Activated CD8-positive, alpha-beta memory T cell treated with anti-CD3 and anti-CD28 coated beads for 48 hours (primary cell): ENCODE measurements around the gene MBD3L5.
"Not testable (repeated sequence)": the region's sequence is repeated elsewhere in the genome, so short reads cannot be mapped to it uniquely, and the experiment has no call there.

Experiments used
- DNase-seq, 3 experiments: peaks; one replicate each; pipeline ENCODE4 v3.0.0-alpha.2; 2020; ENCODE audit warnings: low read depth in 2 of 3, low spot score in 2 of 3

Gene MBD3L5

GRCh38 chr19:7030278-7030677, at the start of gene MBD3L5:
Gene MBD3L5 (plus strand): TSS chr19:7030578. CDS start chr19:7030612, 34 bp downstream.
- not testable (repeated sequence) for DNase-seq

- DNase-seq, result no peak
Observed at GRCh38 chr19:6983448-6983847, 46.9 kb upstream of the MBD3L5 start.

DNA sequence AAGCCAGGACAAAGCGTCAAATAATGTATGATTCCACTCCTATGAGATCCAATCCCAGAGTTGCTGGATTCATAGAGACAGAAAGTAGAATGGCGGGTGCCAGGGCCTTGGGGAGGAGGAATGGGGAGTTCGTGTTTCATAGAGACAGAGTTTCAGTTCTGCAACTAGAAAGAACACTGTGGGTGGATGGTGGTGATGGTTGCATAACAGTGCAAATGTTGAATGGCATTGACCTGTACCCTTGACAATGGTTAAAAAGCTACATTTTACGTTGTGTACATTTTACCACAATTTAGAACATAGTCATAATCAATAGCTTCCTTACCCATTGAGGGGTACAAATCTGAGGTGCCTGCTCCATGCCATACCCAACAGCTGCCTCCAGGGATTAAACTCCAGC, 42.5 kb upstream of the MBD3L5 start:
- DNase-seq, result no peak

DNA sequence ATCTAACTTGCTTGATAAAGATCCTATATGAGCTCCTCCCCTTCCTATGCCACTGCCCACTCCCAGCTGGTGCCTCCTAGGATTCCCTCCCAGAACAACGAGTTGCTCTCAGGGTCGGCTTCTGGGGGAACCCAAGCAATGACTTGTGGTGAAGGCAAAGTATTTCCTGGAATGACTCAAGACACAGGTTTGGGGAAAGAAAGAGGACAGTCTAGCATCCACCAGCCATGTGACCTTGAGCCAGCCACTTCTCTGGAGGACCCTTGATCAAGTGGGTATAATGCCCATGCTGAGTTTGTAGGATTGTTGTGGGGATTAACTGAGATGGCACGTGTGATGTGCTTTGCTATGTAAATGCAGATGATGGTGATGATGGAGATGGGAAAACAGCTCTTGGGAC, 42.1 kb upstream of the MBD3L5 start:
- DNase-seq, result no peak

- DNase-seq, result no peak
Observed at GRCh38 chr19:6995054-6995453, 35.3 kb upstream of the MBD3L5 start.

GRCh38 chr19:6996810-6997209, 33.6 kb upstream of the MBD3L5 start:
- DNase-seq, result no peak

DNA sequence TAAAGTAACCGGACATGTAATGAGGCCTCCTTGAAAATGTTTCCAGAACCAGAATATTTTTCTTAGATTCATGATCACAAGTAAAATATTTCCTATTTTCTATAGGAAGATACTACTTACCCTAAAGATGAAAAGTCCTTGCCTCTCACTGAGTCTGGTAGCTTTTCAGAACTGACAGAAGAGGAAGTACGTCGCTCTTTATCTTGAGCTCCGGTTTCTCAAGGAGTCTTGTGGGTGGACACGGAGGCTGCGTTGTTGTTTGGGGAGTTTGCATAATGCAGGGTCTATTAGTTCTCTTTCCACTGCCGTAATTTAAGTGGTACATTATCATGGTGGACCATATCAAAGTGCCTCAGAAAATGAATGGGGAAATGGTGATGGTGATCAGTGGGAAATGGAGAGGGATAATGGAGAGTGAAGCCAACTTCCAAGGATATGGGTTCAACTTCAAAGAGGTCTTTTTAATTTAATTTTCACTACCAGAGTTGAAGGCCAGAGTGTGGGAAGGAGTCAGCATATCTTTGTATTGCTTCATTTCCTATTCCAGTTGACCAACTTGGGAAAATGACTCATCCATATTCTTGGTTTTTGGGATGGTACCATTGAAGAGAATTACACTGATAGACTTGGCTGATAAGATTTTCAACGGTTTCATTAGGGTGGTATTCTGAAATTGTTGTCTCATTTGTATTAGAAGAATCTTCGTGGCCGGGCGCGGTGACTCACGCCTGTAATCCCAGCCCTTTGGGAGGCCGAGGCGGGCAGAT, 32.5 kb upstream of the MBD3L5 start:
- DNase-seq, result no peak

DNA sequence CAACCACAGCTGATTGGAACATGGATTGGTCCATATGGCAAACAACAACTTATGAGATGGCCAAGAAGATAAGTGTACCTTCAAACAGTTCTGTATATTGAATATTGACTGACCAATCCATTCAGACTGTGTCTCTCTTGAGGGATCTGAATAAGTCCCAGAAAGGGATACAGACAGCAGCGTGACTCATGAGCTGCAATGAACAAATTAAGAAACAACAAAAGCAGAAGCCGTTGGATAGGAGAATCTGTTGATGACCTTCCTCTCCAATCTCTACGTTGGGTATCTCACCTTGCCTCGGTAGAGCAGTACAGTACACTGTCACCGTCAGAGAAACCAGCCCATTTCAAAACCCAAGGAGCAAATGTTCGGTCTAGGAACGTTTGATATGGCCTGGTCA, 30.4 kb upstream of the MBD3L5 start:
- DNase-seq, result no peak

DNA sequence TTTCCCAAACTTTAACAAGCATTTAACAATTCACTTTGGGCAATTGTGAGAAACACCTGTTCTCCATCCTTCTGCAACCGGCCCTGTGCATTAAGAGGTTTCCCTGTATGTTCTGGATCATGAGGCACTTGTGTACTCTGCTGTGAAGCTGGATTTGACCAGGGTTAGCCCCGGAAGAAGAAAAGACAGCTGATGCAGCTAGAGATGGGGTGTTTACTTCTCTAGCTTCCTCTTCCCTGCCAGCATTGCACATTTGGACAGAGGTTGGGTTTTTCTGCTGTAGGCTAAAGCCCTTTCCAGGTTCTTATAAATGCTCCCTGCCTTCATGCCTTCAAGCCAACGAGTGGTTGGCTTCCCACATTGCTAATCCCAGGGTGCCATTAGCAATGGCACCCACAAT, 30.0 kb upstream of the MBD3L5 start:
- no peak for DNase-seq

GRCh38 chr19:7000816-7001215, 29.6 kb upstream of the MBD3L5 start:
- DNase-seq, result no peak

GRCh38 chr19:7004313-7004931, 26.0 kb upstream of the MBD3L5 start:
- DNase-seq, result no peak

DNA sequence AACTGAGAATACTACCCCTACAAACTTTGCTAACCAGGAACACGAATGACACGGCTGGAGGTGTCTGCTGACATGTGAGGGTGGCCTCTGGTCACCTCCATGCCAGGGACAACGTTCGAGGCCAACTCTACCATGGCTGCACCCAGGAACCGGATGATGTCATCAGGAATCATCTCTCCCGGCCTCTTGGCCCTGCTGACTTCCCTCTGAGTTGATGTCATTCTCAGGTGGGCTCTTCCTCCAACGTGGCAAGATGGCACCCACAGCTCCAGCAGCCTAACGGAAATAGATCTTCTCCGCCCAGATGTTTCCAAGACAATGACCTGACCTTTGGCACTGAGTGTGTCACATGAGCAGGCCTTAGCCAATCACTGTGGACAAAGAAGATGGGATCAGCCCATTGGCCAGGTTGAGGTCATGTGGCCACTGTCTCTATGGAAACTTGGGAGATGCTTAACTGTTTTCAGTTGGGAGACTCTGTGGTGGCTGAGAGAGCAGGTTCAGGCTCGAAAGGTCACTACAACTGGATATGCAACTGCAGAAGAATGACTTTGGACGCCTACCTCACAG, 24.2 kb upstream of the MBD3L5 start:
- no peak for DNase-seq

- no peak for DNase-seq
Observed at GRCh38 chr19:7007859-7008258, 22.5 kb upstream of the MBD3L5 start.

GRCh38 chr19:7010722-7011593, 19.4 kb upstream of the MBD3L5 start:
- no peak for DNase-seq

- no peak for DNase-seq
Observed at GRCh38 chr19:7013678-7014077, 16.7 kb upstream of the MBD3L5 start.

- no peak for DNase-seq
Observed at GRCh38 chr19:7018828-7019227, 11.6 kb upstream of the MBD3L5 start.

DNA sequence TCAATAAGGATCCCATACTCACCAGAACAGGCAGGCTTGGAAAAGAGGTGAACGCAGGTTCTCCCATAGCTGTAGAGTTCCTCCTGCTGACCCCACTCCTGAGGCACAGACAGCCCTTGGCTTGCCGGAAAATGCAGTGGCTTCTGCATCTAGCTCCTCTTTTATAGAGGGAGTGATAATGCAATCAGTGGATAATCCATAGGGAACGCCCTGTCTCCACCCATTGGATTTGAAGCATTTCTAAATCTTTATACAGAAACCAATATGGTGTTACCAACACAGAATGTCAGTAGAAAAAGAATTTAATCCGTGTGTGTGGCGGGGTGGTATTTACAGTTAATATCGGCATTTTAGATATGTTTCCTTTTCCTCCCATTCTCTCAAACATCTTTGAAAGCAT, 9.0 kb upstream of the MBD3L5 start, which contains the start of gene MBD3L2B:
Gene MBD3L2B, minus strand, starts transcription at position 101 of the 400 bp plus-strand sequence. Its CDS starts 34 bp downstream, at position 67.
- not testable (repeated sequence) for DNase-seq

GRCh38 chr19:7028790-7029189, 1.6 kb upstream of the MBD3L5 start:
- DNase-seq, result not testable (repeated sequence)

GRCh38 chr19:7040079-7040478, 9.7 kb downstream of the MBD3L5 start, which contains the start of gene MBD3L4:
Gene MBD3L4 (minus strand): TSS chr19:7040179. CDS start chr19:7040144, 35 bp downstream.
- not testable (repeated sequence) for DNase-seq

- DNase-seq, result not testable (repeated sequence)
Observed at GRCh38 chr19:7041563-7041962, 11.2 kb downstream of the MBD3L5 start.

DNA sequence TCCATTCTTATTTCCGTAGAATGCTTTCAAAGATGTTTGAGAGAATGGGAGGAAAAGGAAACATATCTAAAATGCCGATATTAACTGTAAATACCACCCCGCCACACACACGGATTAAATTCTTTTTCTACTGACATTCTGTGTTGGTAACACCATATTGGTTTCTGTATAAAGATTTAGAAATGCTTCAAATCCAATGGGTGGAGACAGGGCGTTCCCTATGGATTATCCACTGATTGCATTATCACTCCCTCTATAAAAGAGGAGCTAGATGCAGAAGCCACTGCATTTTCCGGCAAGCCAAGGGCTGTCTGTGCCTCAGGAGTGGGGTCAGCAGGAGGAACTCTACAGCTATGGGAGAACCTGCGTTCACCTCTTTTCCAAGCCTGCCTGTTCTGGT, 18.6 kb downstream of the MBD3L5 start, which contains the start of gene MBD3L2:
Gene MBD3L2, plus strand, starts transcription at position 301 of the 400 bp plus-strand sequence. Its CDS starts 53 bp downstream, at position 354.
- not testable (repeated sequence) for DNase-seq
